HG03558 (cell line): ENCODE data around the gene PPP4R2.

Source experiments
- ATAC-seq: cut with Tn5 transposase; IDR thresholded peaks from one replicate; pipeline ENCODE4 v1.9.1; 2021; ENCODE audit warnings: moderate number of reproducible peaks; ENCODE audit not compliant: unreplicated experiment; ENCODE audit errors: extremely low read depth

PPP4R2 gene, protein sequence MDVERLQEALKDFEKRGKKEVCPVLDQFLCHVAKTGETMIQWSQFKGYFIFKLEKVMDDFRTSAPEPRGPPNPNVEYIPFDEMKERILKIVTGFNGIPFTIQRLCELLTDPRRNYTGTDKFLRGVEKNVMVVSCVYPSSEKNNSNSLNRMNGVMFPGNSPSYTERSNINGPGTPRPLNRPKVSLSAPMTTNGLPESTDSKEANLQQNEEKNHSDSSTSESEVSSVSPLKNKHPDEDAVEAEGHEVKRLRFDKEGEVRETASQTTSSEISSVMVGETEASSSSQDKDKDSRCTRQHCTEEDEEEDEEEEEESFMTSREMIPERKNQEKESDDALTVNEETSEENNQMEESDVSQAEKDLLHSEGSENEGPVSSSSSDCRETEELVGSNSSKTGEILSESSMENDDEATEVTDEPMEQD

DNA sequence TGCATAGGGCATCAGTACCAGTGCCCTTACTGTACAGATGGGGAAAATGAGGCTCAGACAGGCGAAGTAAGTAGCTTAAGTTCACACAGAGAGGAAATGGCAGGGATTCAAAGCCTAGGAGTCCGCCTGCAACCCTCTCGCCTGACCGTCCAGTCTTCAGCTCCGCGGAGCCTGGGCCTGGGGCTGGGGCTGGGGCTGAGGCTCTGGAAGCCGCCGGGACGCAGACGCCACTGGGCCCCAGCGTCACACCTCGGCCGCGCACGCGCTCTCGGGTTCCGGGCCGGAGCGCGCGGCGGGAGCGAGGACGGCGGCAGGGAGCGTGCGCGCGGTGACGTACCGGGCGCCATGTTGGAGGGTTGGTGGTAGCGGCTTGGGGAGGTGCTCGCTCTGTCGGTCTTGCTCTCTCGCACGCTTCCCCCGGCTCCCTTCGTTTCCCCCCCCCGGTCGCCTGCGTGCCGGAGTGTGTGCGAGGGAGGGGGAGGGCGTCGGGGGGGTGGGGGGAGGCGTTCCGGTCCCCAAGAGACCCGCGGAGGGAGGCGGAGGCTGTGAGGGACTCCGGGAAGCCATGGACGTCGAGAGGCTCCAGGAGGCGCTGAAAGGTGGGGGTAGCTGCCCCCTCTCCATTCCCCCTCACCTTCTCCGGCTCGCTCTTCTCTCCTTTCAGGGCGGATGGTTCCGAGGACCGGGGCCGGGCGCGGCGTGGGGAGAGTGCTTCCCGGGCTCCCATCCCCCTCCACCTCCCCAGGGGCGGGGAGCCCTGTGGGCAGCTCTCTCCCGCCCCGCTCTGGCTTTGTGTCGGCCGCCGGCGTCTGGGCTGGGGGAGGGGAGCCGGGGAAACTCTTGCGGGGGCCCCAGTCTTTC is at the start of gene PPP4R2:
PPP4R2 (plus strand) TSS at position 339 of the 861 bp plus-strand sequence; CDS start at position 566, 227 bp downstream.
- ATAC-seq = peak; percentile 81

DNA sequence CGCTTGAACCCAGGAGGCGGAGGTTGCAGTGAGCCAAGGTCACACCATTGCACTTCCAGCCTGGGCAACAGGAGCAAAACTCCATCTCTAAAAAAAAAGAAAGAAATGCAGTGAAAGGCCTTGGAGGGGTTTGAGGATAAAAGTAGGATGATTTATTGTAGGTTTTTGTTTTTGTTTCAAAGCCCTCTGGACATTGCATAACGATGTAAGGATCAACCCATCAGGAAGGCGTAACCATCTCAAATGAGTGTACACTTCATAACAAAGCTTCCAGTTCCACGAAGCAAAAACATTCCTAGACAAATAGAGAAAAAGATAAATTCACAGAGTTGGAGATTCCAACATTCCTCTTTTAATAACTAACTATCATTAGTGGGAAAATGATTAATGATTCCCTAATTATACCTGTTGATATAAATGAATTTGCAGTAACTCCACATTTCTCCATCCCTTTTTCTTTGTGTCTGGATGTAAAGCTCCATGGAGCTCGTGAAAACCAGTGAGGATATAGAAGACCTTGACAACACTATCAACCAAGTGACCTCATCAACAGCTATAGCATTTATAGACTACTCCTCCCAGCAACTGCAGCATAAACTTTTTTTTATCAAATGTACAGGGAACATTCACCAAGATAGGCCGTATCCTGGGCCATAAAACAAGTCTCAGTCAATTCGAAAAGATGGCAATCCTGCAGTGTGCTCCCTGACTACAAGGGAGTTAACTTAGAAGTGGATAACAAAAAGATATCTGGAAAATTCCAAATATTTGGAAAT is 48.7 kb upstream of the PPP4R2 start:
- ATAC-seq = no peak

DNA sequence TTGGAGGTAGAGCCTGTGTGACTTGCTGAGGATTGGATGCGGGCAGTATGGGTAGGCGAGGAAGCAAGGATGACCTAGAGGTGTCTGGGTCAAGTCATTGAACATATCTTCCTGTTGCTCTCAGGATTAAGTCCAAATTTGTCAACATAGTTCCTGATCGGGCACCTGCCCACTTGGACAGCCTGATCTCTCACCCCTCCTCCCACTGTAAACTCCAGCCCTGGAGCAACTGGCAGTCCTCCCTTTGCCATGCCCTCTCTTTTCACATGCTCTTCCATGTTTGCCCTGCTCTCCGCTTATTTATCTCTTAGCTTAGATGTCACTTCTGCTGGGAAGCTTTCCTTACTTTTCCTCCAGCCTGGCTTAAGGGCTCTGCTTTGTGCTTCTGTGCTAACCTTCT is 47.6 kb upstream of the PPP4R2 start:
- ATAC-seq = no peak

DNA sequence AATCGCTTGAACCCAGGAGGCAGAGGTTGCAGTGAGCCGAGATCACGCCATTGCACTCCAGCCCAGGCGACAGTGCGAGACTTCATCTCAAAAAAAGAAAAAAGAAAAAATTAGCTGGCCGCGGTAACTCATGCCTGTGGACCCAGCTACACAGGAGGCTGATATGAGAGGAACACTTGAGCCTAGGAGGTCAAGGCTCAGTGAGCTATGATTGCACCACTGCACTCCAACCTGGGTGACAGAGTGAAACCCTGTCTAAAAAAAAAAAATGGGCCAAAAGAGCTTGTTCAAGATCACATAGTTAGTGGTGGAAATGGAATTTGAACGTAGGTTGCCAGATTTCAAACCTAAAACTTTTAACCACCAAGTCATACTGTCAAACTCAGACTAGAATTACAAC is 46.2 kb upstream of the PPP4R2 start:
- ATAC-seq = no peak

DNA sequence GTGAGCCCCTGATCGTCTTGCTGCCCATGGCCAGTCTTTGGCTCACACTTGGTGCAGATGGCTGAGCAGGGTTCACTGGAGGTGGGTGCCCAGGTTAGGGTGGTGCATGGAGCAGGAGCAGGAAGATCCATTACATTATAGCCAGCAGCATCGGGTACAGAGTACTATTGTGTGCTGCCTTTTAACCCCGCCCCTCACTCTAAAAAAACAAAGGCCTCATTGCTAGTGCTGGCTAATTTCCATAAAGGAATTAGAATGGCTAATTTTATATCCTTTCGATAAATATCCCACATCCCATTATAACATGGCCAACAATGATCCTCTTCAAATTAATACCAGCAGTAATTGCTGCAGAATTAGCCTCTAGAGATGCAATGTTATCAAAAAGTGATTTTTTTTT is 45.8 kb upstream of the PPP4R2 start:
- no peak for ATAC-seq

DNA sequence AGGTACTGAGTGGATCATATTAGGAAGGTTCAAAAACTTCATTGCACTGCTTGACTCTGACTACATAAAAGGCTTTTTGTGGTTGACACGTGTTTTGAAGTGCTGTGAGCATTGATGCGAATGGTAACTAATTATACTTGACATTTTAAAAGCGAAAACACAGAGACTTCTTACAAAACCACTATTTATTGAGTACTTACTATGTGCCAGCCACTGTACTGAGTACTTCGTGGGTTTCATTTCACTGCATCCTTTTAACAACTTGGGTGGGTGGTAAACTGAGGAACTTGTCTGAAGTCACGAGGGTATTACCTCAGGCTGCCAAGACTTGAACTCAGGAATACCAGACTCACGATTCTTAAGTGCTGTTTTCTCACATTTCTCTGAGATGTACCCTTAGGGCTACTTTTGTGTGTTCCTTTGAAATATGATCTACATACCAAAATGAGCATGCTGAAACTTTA is 45.3 kb upstream of the PPP4R2 start:
- no peak for ATAC-seq

DNA sequence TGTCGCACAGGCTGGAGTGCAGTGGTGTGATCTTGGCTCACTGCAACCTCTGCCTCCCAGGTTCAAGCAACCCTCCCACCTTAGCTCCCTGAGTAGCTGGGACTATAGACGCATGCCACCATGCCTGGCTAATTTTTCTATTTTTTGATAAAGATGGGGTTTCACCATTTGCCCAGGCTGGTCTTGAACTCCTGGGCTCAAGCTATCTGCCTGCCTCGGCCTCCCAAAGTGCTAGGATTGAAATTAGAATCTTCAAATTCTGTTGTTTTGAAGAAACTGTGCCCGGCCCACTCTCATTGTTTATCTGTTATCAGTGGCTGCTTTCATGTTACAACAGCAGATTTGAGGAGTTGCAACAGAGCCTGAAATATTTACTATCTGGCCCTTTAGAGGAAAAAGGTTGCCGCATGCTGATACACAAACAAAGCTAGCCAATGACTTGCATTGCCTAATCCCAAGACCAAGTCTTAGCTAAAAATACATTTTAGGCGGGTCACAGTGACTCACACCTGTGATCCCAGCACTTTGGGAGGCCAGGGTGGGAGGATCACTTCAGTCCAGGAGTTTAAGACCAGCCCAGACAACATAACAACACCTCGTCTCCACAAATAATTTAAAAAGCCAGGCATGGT is 43.2 kb upstream of the PPP4R2 start:
- ATAC-seq = no peak

DNA sequence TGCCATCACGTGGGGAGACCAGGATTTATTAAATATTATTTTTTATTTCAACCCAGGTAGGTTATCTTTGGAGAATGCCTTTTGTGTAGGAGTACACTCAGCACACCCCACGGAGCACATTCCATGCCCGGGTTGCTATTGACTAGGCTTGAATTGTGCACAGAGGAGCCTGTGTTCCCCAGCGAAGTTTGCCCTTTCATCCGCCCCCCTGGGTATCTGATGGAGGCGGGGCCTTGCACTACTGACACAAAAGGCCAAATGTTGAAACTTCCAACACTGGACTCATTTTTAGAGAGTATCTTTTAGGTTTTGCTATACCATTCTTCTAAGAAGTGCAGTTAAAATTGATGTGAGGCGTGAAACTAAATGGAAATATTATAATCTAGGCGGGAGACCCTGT is 39.3 kb upstream of the PPP4R2 start:
- ATAC-seq = no peak

DNA sequence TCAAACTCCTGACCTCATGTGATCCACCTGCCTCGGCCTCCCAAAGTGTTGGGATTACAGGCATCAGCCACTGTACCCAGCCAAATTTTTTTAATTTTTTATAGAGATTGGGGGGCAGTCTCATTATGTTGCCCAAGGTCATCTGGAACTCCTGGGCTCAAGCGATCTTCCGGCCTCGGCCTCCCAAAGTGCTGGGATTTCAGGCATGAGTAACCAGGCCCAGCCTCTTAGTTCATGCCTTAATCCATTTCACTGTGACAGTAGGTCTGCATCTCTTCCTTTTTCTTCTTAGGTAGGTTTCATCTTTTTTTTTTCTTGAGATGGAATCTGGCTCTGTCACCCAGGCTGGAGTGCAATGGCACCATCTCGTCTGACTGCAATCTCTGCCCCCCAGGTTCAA is 37.3 kb upstream of the PPP4R2 start:
- no peak for ATAC-seq

DNA sequence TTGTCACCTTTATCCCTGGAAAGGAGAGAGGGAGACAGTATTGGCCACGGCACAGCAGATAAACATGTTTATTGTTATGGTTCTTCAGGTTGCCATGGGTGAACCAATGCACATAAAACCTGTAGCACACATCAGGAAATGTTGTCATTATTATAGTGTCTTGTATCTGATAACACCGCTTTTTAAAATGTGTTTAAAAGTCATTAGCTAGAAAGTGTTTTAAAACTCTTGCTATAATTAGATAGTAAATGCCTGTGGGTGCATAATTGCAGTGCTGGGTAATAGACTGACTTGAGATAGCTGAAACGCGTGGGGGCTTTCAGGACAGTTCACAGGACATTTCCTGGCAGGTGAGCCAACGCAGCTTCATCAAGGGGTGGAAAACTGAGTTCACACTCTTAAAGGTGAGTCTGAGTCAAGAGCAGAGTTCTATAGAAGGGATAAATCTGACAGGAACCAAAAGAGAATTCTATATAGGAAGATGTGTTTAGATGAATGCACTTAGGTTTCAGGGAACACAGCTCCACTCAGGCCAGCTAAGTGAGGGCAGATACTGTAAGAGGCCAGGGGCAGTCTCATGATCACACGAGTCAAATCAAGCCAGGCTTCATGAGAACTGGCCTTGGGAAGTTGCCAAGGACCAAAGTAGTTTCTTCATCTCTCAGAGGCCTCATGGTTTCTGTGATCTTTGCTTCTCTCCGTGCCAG is 35.6 kb upstream of the PPP4R2 start:
- no peak for ATAC-seq

DNA sequence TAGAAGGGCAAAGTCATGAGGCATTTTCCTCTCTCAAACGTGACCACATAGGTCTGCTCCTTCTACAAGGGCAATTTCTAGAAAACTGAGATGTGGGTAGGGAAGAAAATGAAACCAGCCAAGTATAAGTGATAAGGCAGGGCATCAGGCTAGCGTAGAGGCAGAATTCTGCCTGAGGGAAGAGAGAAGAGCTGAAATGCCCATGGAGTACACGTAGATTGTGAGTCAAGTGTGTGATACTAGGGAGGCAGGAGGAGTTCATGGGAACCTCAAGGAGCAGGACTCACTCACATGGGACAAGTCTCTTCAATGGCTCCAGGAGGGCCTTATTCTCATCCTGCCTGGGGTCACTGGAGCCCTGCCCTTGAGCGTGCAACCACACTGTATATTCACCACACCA is 34.9 kb upstream of the PPP4R2 start:
- ATAC-seq = no peak

DNA sequence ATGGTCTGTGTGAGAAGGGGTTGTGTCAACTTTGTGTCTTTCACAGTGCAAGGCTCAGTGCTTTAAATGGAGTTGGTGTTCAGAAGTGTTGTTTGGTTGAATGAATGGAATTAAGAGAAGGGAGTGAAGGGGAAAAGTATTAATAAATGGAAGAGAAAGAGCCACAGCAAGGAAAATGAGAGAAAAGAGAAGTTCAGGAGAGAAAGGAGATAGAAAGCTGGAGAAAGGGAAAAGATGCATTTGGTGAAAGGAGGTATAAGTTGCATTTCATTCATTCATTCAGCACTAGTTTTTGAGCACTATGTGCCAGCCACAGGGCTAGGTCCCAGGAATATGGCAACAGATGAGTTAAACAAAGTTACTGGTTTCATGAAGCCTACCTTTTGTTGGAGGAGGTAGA is 34.3 kb upstream of the PPP4R2 start:
- no peak for ATAC-seq

DNA sequence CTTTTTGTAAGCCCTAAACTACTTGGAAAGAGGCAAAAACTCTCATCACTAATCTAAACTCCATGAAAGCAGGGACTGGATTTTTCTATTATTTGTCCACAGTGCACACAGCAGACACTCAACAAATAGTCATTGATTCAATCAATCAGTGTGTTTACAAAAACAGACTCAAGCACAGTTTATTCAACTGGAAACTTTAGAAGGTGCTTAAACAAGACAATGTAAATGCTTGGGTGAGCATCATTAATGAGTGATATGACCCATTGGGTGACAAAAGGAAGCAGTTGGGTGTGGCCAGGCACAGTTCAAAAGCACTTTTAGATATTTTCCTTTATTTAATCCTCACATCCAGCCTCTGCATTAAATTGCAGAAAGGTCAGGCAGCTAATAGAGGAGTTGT is 32.0 kb upstream of the PPP4R2 start:
- ATAC-seq = no peak

DNA sequence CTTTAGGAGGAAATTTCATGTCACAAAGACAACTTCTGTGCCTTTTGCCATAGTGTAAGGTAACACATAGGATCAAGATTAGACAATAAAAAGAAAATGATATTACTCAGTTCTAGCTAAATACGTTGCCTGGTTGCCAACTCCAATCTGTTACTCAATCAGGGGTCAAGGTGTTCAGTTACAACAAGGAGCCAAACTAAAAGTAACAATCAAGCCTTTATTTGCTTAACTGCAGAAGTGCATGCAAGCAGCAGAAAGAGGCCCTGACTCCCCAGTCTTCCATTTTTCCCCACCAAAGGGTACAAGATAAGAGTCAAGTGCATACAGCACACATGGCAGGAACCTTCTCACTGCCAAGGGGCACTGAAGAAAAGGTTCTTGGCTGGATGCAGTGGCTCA is 28.3 kb upstream of the PPP4R2 start:
- ATAC-seq = no peak

DNA sequence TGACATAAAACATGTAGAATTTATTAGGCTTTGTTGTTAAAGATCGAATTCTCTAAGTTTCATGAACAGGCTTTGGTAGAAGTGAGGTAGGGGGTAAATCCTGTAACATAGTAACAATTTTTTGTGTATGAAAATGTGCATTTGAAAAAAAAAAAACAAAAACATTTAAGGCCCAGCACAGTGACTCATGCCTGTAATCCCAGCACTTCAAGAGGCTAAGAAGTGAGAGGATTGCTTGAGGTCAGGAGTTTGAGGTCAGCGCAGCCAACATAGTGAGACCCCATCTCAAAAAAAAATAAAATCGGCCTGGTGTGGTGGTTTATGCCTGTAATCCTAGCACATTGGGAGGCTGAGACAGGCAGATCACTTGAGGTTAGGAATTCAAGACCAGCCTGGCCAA is 26.8 kb upstream of the PPP4R2 start:
- no peak for ATAC-seq

DNA sequence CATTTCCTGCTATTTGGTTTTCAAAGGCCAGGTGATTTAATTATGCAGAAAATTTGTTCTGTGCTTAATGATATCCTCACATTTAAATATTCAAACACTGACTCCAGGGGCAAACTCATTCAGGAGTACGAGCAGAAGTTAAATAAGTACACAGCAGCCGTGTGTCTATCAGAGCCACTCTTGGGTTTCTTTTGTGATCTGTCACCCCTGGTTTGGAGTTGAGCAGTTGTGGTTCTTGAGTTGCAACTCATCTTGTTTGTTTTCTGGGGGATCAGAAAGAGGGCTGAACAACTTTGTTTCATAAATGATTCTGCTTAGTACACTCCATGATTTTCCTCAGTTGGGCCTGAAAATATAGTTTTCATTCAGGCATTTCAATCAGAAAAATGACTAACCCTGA is 25.7 kb upstream of the PPP4R2 start:
- no peak for ATAC-seq

DNA sequence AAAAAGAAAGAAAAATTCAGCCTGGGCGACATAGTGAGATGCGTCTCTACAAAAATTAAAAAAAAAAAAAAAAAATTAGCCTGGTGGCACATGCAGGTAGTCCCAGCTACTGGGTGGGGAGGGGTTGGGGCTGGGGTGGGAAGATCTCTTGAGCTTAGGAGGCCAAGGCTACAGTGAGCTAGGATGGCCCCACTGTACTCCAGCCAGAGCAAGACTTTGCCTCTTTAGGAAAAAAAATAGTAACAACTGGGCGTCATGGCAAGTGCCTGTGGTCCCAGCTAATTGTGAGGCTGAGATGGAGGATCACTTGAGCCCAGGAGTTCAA is 23.9 kb upstream of the PPP4R2 start:
- no peak for ATAC-seq

DNA sequence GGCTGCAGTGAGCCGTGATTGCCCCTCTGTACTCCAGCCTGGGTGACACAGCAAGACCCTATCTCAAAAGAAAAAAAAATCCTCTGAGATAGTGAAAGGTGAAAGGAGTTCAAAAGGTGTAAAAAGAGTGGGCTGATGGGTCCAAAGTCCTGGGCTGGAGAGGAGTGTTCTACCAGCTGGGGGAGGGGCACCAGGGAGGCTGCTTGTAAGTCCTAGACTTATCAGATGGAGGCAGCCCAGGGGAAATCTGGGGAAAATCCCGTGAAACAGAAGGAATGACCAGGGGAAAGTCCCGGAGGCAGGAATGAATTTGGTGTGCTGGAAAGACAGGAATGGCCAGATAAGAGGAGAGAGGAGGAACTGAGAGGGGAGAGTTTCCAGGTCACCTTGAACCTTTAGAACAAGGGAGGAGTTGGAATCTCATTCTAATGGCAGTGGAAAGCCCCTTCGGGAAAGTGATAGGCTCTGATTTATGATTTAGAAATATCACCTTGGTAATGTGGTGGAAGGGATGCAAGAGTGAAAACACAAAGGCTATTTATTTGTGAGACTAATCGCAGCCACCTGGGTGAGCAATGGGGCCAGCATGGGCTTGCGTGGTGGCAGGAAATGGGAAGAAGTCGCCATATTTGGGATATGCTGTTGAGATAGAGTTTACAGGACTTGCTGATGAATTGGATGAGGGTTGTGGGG is 23.4 kb upstream of the PPP4R2 start:
- no peak for ATAC-seq

DNA sequence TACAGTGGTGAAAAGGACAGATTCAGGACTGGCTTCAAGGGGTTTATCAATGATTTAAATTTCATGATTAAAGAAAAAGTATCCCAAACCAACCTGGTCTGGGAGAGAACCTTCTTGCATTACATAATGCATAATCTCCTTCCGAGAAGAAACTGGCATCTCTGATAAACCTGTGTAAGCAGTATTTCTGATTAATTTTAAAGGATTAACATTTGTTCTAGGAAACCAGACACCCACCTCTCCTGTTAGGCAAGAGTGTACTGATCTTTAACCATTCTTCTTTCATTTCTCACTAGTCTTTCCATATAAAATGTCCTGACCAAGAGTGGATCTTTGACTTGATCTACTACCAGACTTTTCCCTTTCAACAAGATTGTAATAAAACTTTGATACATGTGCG is 22.8 kb upstream of the PPP4R2 start:
- no peak for ATAC-seq
